SK-N-MC (cell line): ENCODE data around the gene BRINP3.

Experiments
- EZH2 ChIP-seq: fragments of 200-600 bp; sonication (generic); IDR thresholded peaks from one replicate; pipeline ENCODE4 v1.6.1; 2017; ENCODE audit warnings: antibody characterized with exemption
- POLR2AphosphoS5 ChIP-seq: IDR thresholded peaks from 2 replicates; pipeline ENCODE4 v1.6.1; 2012; ENCODE audit warnings: mild to moderate bottlenecking, low read depth, low read length, borderline replicate concordance

GRCh38 chr1:190098756-190099155, 378.9 kb downstream of the BRINP3 start:
- TF ChIP-seq EZH2 = no peak
- TF ChIP-seq POLR2AphosphoS5 = no peak
